Kidney epithelial cell (primary cell): Measurements from ENCODE around the gene RPS6KA2. TPM values are rescaled to one million over a fixed set of nuclear protein-coding genes. Genes with fewer than 3 reads are reported as not detected.

Source experiments
- DNase-seq: peaks from one replicate; pipeline ENCODE4 v3.0.0-alpha.2; 2010; ENCODE audit warnings: low read depth
- H3K27me3 ChIP-seq: 2 replicates; pipeline ENCODE4 v1.6.0; 2011; ENCODE audit warnings: low read length; ENCODE audit not compliant: control insufficient read depth, insufficient read depth
- H3K36me3 ChIP-seq: 2 replicates; pipeline ENCODE4 v1.5.1; 2011; ENCODE audit warnings: low read length; ENCODE audit not compliant: control insufficient read depth, insufficient read depth
- H3K4me3 ChIP-seq: 2 replicates; pipeline ENCODE4 v1.5.1; 2011; ENCODE audit warnings: low read depth, mild to moderate bottlenecking, control low read depth, low read length
- total RNA-seq: library from RNA; depleted of rRNA; stranded (reverse); fragments of >200 nt; gene quantifications from 2 replicates; pipeline ENCODE4 v1.2.3, GENCODE V29; 2015
- TF ChIP-seq, protein P1 (sequence below): IDR thresholded peaks from 2 replicates; pipeline ENCODE4 v1.5.1; 2011; ENCODE audit warnings: mild to moderate bottlenecking, moderate library complexity, low read length, control low read depth, inconsistent platforms; ENCODE audit not compliant: insufficient read depth, poor library complexity, severe bottlenecking

Gene RPS6KA2
- total RNA-seq, 1 donor from 2014 or later = 51.9 TPM

DNA sequence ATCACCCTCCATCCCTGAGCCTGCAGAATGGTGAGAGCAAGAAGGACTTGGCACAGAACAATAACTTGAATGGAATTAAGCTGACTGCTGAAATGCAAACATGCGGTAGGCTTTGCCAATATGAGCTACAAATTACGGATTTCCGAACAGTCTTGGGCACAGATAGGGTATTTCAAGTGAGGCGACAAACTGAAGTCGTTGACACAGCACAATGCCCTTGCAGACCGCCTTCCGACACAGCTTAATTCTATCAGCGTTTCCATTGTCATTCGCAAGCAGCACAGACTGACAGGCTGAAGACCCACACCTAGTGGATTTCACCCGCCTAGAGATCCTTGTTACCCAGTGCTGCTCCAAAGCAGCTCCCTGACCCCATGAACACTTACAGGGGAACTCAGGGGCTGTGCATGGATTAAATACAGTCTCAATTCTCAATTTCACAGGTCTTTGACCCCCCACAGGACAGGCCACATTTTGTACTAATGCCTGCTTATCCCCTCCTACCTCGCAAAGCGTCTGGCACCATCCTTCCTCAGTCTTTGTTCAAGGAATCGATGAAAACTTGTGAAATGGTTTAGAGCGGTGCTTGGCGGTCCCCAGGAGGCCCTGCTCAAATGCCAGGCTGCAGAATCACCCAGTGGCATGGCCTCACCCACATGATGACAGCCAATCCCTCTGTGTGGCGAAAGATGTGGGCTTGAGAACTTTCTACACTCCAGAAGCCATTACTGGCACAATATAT lies 75.1 kb downstream of the RPS6KA2 start:
- Histone ChIP-seq H3K27me3 (no peaks in the 10 kb centered on the region), H3K36me3 (no peaks in the 10 kb centered on the region), H3K4me3 (no peak overlapping the region)
- TF ChIP-seq, protein P1, sequence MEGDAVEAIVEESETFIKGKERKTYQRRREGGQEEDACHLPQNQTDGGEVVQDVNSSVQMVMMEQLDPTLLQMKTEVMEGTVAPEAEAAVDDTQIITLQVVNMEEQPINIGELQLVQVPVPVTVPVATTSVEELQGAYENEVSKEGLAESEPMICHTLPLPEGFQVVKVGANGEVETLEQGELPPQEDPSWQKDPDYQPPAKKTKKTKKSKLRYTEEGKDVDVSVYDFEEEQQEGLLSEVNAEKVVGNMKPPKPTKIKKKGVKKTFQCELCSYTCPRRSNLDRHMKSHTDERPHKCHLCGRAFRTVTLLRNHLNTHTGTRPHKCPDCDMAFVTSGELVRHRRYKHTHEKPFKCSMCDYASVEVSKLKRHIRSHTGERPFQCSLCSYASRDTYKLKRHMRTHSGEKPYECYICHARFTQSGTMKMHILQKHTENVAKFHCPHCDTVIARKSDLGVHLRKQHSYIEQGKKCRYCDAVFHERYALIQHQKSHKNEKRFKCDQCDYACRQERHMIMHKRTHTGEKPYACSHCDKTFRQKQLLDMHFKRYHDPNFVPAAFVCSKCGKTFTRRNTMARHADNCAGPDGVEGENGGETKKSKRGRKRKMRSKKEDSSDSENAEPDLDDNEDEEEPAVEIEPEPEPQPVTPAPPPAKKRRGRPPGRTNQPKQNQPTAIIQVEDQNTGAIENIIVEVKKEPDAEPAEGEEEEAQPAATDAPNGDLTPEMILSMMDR = no peak
- no peak for DNase-seq

DNA sequence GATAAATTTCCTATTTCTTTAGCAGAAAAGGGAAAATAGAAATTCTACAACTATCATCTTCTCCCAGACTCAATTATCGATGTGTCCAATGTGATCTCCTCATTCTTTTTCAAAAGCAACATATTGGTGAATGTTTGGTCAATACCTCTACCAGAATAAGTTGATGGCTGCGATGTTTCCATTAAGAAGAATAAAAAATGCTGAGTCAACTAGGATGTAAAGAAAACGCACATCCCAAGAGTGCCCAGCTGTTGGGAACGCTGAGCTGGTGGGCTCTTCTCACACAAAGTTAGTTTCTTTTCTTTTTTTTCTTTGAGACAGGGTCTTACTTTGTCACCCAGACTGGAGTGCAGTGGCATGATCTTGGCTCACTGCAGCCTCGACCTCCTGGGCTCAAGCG lies 80.4 kb downstream of the RPS6KA2 start:
- no peaks in the 10 kb centered on the region for H3K36me3 ChIP-seq
- TF ChIP-seq, protein P1 = no peak
- no peak overlapping the region for H3K4me3 ChIP-seq
- no peaks in the 10 kb centered on the region for H3K27me3 ChIP-seq
- no peak for DNase-seq

DNA sequence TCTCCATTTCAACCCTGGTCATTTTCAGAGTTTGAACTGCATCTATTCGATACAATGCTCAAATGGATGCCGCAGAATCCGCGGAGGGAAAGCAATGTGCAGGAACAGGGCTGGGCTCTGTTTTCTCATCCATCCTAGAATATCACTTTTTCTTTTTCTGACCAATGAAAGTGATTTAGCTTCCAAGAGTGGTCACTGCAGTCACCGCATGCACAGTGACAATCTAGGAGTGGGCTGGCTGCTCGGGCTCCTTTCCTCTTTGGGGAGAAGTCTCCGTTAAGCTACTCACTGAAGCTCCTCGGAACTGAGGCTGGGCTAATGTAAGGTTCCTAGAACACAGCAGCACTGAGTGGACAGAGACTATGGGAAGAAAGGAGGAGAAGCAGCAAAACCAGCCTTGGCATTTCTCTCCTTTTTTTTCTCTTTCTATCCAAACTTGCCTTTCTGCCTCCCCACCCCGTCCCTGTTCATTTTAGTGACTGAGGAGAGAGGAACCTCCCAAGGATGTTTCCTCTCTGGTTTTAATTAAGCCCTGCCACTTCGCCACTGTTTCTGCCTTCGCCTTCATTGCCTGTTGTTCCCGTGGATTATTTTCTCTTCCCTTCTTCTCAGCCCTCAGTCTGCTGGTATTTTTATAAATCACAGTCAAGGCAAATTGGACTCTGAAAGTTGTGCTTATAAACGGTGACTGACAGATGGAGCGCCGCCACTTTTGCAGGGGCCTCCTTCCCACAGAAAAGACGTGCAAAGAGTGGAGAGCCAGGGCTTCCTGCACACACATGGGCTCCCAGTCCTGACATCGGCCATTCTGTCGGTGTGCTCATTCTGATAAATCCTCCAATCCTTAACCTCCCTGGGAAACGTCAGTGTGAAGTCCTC lies 81.7 kb downstream of the RPS6KA2 start:
- no peaks in the 10 kb centered on the region for H3K36me3 ChIP-seq
- no peak overlapping the region for H3K4me3 ChIP-seq
- DNase-seq = no peak
- TF ChIP-seq, protein P1 = no peak
- H3K27me3 ChIP-seq = no peaks in the 10 kb centered on the region

DNA sequence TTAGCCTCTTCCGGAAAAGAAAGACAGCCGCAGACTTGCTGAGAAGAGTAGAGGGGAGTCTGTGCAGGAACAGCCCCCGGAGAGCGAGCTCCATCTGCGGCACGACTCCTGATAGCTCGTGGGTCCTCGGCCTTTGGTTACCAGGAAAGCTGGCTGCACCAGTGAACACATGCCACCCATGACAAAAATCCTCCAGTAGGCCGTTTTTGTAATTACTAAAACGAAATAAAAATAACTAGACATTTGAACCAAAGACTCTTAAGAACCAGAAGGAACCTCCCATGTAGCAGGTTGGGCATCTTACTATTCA lies 82.8 kb downstream of the RPS6KA2 start:
- no peak overlapping the region for H3K4me3 ChIP-seq
- TF ChIP-seq, protein P1 = no peak
- DNase-seq = no peak
- no peaks in the 10 kb centered on the region for H3K36me3 ChIP-seq
- H3K27me3 ChIP-seq = no peaks in the 10 kb centered on the region

DNA sequence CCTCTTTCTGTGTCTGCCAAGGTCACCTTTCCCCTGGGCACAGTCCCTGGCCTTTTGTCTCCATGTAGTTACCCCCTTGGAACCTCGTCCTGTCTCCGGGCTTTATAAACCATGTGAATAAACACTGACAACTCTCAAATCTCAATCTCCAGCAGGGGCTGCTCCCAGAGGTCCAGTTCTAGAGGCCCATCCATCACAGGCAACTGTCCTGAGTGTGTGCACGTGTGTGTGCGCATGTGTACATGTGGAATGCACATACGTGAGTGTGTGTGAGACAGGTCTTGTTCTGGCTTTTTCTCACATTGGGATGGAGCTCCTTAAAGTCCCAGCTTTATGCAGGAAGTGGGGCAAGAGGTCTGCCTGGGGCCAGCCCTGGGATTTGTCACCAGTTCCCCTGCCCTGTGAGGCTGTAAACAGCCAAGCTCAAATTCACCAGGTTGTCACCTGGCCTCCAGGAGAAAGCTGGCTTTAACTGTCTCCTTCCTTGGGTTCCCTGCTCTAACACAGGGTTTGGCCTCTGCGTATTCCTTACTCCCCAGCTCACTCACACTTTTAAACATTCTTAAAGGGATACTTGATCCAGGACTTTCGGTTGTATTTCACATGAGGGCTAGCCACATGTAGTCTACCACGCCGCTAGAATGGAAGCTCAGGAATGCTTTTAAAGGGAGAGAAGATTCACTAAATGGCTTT lies 83.3 kb downstream of the RPS6KA2 start:
- no peak for DNase-seq
- H3K36me3 ChIP-seq = no peaks in the 10 kb centered on the region
- no peak overlapping the region for H3K4me3 ChIP-seq
- H3K27me3 ChIP-seq = no peaks in the 10 kb centered on the region
- TF ChIP-seq, protein P1 = no peak
